GF-D8 (cell line): ENCODE results near the gene SMG1.
"Not testable (repeated sequence)": the region's sequence is repeated elsewhere in the genome, so short reads cannot be mapped to it uniquely, and the experiment has no call there.

Experiments used
- DNase-seq: peaks from one replicate; lab custom pipeline; 2025; lab: John Stamatoyannopoulos, UW

SMG1 gene

GRCh38 chr16:18759598-18760520 lies 166.3 kb downstream of the SMG1 start:
- not testable (repeated sequence) for DNase-seq

- not testable (repeated sequence) for DNase-seq
Observed at GRCh38 chr16:18757960-18758660, 168.1 kb downstream of the SMG1 start.

DNA sequence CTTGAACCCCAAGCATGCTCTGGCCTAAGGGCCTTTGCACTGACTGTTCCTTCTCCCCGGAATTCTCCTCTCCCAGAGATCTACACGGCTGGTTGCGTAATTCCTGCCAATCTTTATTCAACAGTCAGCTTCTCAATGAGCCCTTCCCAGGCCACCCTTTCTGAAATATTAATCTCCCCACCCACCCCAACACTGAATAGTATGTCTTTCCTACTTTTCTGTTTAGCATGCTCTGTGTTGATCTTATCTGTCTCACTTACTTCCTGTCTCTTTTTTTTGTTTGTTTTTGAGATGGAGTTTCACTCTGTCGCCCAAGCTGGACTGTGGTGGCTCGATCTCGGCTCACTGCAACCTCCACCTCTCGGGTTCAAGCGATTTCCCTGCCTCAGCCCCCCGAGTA lies 169.6 kb downstream of the SMG1 start:
- DNase-seq: not testable (repeated sequence)
